Stimulated activated naive CD8-positive, alpha-beta T cell treated with anti-CD3 and anti-CD28 coated beads, Interleukin-15, Interleukin-2, amounts not matched to agents 100 U/mL and 50 U/mL, for 24 hours (primary cell): Measurements from ENCODE around the gene DNASE1L1.

Experiments
- ATAC-seq: fragments of 150-1000 bp; cut with Tn5 transposase; one replicate; pipeline ENCODE4 v1.10.0; 2021
- DNase-seq: peaks from one replicate; pipeline ENCODE4 v3.0.0; 2021

The DNASE1L1 gene

DNA sequence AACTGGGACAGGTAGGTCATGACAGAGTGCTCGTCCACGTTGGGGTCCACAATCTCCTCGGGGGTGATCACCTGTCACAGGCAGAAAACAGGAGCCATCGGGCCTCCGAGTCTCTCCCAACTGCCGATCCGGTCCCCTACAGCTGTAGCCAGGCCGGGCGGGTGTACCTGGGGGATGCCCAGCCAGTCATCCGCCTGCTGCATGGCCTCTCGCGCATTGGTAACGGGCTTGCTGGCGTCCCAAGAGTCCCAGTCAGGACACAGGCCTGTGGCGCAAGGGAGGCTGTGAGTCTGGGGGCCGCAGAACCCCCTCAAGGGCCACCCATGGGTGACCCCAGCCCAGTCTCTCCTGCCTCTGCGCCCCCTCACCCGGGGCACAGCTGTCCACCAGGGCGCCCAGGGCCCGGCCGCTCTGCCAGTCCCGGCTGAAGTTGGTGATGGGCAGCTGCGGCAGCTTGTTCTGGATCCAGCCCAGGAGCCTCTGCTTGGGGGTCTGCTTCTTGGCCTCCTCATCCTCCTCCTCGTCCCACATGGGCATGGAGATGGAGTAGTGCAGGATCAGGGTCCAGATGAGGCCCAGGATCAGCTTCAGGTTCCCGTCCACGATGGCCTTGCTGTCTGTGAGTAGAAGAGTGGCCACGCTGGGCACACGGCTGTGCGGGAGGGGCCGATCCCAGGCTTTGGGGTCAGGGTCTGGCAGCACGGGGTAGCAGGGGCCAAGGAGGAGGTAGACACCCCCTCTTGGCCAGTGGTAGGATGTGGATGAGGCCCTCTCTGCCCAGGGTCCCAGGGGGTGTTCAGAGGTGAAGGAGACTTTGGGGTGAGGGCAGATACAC, 41.4 kb downstream of the DNASE1L1 start:
- DNase-seq, result no peak
- no peak for ATAC-seq

- DNase-seq (no peak), ATAC-seq (no peak)
Observed at GRCh38 chrX:154366666-154367055, 42.4 kb downstream of the DNASE1L1 start.

DNA sequence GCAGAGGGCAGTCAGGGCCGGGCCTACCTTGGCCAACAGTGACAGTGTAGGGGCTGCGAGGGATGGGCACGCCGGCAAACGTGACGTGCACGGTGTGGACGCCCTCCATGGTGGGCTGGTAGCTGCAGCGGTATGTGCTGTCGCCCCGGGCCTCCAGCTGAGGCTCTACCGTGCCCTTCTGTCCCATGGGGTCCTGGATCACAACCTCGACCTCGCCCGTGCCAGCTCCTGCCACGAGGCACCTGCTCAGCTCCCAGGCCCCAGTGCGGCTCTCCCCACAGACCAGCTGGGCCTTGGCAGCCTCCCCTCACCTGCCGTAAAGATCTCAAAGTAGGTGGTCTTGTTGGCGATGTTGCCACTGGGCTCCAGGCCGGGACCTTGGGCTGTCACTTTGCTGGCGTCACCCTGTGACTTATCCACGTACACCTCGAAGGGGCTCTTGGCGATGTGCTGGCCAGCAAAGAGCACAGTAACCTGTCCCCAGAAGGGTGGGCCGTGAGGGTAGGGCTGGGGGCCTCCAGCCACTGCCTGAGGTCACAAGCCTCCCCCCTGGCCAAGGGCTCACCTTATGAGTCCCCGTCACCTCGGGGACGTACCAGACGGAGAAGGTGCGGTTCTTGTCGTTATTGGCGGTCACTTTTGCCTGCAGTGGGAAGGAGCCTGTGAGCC, 42.9 kb downstream of the DNASE1L1 start:
- DNase-seq (no peak), ATAC-seq (no peak)

- ATAC-seq, result no peak
- no peak for DNase-seq
Observed at GRCh38 chrX:154365052-154365600, 43.9 kb downstream of the DNASE1L1 start.

GRCh38 chrX:154363706-154364439, 45.2 kb downstream of the DNASE1L1 start:
- ATAC-seq, result no peak
- DNase-seq, result no peak

DNA sequence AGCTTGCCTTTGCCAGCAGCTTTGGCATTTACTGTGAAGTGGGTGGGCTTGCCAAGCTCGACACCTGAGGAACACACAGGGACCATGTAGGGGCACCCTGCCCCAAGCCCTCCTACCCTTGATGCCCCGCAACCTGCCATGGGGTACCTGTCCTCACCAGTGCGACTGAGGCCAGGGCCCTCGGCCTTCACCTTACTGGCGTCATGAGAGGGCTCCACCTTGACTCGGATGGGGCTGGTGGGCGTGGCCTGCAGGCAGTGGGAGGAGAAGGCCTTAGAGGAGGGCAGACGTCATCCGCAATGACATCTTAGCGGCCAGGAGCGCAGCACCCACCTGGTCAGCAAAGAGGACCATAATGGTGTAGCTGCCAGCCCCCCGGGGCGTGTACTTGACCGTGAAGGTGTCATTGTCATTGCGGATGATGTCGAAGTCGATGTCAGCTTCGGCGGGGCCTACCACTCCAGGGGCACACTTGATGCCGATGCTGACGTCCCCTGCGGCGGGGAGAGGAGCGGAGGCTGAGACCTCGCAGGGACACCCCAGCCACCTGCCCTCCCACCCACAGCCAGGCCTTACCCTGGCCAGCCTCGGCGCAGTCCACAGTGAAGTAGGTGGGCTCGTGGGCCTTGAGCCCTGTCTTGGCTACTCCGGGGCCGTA, 46.8 kb downstream of the DNASE1L1 start:
- ATAC-seq, result no peak

GRCh38 chrX:154360155-154360713, 48.8 kb downstream of the DNASE1L1 start:
- no peak for DNase-seq
- ATAC-seq, result no peak

More for the DNA sequence above, 46.8 kb downstream of the DNASE1L1 start:
- no peak for DNase-seq

- DNase-seq, result no peak
- no peak for ATAC-seq
Observed at GRCh38 chrX:154359362-154360154, 49.5 kb downstream of the DNASE1L1 start.

DNA sequence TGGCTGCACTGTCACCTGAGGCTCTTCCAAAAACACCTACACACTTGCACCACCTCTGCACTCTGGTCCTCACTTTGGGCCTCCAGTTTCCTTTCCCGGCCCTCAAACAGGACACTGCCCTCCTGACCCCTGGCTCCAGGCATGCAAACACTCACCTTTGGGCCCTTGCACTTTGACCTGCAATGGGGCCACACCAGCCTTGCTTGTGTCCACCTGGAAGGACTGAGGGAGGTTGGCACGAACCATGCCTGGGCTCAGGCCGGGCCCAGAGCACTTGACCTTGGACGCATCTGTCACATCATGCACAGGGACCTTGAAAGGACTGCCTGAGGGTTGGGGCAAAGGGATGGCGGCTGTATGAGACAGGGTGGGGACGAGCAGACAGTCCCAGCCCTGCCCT, 50.2 kb downstream of the DNASE1L1 start:
- DNase-seq (no peak), ATAC-seq (no peak)

DNA sequence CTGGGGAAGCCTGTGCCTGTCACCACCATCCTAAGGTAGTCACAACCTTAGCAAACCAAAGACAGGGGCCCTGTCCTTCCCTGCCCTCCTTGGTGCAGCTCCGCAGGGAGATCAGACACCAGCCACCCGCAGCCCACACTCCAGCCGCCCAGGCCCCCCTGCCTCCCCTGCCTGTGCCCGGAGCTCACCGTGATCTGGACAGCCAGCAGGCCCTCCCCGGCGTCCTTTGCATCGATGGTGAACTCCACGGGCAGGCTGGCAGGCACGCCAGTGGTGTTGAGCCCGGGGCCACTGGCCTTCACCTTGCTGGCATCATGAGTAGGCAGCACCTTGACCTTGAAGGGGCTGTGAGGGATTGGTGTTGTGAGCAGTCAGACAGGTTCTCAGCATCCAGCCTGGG, 51.0 kb downstream of the DNASE1L1 start:
- no peak for DNase-seq
- ATAC-seq, result no peak

DNA sequence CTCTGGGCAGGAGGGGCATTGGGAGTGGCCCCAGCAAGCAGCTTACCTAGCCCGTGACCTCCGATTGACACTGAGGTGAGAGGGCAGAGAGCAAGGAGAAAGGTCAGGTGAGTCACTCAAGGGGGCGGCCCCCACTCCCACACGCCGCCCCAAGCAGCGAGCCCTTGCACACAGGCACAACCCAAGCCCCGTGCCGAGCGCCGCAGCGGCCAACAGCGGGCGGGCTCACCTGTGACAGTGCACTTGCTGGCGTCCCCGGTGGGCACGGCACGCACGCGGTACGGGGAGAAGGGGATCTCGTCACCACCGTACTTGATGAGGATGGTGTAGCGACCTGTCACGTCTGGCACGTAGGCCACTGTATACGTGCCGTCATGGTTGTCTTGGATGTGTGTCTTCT, 51.8 kb downstream of the DNASE1L1 start:
- peak; percentile 26 for ATAC-seq
- no peak for DNase-seq

DNA sequence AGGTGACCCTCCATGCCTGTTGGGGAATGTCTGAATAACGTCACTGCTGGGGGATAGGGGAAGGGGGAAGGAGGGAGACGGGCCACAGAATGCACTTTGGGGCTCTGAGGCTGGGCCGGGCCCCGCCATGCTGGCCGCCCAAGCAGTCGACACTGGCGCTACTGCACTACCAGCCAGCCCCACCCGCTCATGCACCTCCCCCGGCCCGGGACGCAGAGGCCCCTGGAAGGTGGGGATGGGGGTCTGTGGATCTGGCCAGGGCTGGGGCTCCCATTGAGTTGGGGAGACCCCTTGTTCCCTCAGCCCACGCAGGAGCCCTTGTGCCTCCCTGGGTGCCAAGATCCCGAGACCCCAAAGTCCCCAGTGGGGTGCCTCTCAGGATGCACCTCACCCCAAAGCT, 52.5 kb downstream of the DNASE1L1 start:
- ATAC-seq (no peak), DNase-seq (no peak)

DNA sequence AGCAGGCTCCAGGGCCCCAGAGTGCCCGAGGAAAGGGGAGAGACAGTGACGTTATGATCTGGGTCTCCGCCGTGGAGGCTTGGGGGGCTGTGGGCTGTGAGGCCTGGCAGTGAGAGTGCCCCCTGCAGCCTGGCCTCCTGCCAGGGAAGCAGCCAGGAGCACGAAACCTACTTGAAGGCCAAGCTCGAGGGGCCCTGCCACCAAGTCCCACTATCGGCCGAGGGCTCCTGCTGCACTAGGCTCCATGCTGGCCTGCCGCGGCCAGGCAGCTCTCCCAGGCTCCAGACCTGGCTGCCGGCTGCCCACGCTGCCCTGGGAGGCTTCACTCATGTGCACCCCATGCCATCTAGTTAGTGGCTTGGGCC, 53.3 kb downstream of the DNASE1L1 start:
- DNase-seq (no peak), ATAC-seq (no peak)

DNA sequence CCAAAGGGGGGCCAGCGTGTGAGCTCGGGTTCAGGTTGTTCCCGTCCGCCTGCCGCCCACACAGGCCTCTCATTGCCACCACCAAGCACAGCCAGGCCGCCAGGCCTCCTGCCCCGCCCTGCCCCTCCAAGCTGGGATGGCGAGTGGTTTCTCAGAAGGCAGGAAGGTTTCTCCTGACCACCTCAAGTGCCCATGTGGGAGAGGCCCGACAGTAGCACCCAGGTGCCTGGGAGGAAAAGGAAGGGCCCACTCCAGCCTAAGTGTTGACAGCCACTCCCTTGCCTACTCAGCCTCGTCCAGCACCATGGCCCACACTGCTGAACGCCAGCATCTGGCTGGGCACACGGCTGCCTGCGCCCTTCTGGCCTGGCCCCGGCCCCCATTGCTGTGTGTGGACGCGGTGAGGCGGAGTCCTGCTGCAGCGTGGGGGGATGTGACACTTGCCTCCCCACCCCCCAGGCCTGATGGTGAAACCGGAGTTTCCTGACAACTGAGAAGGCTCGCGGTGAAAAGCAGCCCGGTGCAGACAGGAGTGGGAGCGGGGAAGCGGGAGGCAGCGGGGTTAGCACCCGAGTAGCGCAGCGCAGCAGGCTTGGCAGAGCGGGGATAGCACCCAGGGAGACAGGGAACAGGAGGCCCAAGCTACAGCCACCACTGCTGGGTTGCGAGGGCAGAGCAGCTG, 53.8 kb downstream of the DNASE1L1 start:
- no peak for ATAC-seq

GRCh38 chrX:154354516-154354915, 54.5 kb downstream of the DNASE1L1 start:
- DNase-seq, result no peak
- ATAC-seq, result no peak

More for the DNA sequence above, 53.8 kb downstream of the DNASE1L1 start:
- no peak for DNase-seq

- no peak for DNase-seq
- no peak for ATAC-seq
Observed at GRCh38 chrX:154354013-154354412, 55.0 kb downstream of the DNASE1L1 start.

DNA sequence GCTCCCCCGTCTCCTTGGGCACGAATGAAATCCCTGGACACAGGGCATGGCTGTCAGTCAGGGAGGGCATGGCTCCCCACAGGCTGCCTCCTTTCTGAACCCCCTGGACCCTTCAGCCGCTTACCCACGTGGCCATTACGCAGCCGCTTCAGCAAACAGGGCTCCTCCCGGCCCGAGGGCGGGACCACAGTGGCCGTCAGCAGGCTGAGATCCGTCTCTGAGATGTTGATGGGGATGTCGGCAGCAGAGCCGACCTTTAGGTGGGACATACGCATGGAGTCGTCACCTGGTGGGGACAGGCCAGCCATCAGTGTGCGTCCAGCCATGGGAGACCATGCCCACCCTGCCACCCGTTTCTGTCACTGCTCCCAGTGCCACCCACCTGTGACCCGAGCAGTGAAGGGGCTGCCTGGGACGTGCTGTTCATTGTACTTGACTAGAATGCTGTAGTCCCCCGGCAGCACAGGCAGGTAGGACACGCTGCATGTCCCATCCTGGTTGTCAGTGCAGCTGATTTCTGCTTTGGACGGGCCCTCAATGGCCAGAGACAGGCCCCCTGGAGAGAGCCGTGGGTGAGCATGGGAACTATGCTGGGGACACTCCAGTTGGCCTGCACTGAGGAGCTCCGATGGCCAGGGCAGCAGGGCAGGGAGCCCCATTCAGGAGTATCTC, 55.7 kb downstream of the DNASE1L1 start:
- ATAC-seq (no peak), DNase-seq (no peak)

DNA sequence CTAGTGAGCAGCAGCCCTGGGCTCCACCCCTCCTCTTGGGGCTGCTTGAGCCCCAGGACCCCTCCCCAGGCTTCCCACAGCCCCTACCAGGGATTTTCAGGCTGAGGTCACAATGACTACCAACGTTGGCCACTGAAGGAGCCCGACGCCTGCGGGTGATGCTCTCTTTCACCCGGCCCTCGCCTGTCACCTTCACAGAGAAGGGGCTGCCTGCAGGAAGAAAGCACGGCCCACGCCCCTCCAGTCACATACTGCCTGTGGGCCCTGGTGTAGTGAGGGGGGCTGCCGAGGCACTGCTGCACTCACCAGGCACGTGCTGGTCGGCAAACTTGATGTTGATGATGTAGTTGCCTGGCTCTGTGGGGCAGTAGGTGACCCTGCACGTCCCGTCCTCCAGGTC, 56.6 kb downstream of the DNASE1L1 start:
- ATAC-seq, result no peak
- DNase-seq, result no peak

DNA sequence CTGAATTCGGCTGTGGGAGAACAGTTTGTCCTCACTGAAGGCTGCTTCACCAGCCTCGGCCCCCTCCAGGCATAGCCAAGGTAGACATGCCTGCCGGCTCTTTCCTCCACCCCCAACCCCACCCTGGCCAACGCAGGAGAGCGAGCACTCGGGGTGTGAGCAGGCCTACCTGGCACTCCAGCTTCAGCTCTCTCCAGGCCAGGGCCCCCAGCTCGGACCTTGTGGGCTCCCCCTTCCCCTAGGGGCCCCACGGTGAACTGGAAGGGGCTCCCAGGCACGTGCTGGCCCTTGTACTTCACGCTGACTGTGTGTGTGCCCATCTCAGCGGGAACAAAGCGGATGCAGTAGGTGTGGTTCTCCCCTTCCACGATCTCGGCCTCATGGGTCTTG, 57.0 kb downstream of the DNASE1L1 start:
- ATAC-seq, result no peak

More for the DNA sequence above, 57.0 kb downstream of the DNASE1L1 start:
- no peak for DNase-seq
